Measurements from ENCODE around the gene YTHDF1.

Gene YTHDF1

GRCh38 chr20:63248835-63249591 lies 33.1 kb upstream of the YTHDF1 start:
- no peak for DNase-seq (ENCODE audit: low read depth in 2 of 2)

- DNase-seq (ENCODE audit: low read depth in 2 of 2) = no peak
Observed at GRCh38 chr20:63247671-63248228, 31.8 kb upstream of the YTHDF1 start.

GRCh38 chr20:63246490-63247288 lies 30.8 kb upstream of the YTHDF1 start:
- no peak for DNase-seq (ENCODE audit: low read depth in 2 of 2)

DNA sequence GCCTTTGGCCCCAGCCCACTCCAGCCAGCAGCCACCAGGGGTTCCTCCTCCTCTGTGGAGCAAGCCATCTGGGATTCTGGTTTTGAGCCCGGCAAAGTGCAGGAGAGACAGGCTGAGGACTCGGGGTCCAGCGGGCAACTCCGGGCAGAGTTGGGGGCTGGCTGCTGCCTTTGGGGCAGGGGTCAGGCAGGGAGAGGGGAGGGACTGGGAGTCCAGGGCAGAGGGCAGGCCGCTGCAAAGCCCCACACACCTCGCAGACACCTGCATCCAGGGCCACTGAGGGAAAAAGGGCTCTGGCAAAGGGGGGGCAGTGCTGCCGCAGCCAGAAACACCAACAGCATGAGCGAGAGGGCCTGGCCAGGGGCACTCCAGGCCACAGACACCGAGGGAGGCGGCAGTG lies 28.5 kb upstream of the YTHDF1 start:
- DNase-seq (ENCODE audit: low read depth in 2 of 2) = no peak

DNA sequence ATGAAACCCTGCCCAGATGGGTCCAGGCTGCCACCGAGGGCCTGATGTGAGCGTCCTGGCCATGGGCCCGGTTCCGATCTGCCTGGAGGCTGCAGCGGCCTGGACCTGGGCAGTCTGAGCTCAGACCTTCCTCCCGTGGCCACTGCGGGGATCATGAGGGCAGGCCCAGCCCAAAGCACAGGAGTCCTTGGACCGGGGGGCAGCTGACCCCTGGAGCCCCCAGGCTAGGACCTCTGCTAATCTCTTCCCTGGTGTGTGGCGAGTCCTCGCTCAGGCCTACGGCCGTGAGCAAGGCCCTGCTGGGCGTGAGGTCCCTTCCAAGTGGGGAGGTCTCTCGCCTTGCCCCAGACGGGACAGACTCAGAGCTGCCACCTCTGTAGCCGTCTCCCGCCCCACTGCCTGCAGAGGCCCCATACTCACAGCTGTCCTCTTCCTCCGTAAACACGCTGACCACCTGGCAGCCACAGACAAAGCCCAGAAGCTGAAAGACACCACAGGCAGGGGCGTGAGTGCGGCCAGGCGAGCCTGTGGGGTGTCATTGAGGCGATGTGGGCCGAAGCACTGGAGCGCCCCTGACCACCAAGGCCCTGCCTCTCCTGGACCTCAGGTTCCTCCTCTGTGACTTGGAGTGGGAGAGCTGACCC lies 27.8 kb upstream of the YTHDF1 start:
- no peak for DNase-seq (ENCODE audit: low read depth in 2 of 2)

DNA sequence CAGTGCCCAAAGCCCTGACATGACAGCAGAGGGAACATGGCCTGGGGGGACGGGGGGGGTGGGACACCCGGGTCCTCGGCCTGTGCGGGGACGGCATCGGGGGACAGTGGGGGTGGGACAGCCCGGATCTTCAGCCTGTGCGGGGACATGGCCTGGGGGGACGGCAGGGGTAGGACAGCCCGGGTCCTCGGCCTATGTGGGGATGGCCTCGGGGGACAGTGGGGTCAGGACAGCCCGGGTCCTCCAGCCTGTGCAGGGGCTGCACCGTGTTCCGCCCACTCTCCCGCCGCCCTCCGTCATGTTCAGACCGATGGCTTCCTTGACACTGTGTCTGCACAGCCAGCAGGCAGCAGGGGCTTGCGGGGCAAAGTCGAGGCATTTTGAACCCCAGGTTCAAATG lies 26.8 kb upstream of the YTHDF1 start:
- DNase-seq (ENCODE audit: low read depth in 2 of 2) = no peak

GRCh38 chr20:63241272-63241671 lies 25.3 kb upstream of the YTHDF1 start:
- DNase-seq (ENCODE audit: low read depth in 2 of 2) = no peak

GRCh38 chr20:63240004-63240403 lies 24.1 kb upstream of the YTHDF1 start:
- no peak for DNase-seq (ENCODE audit: low read depth in 2 of 2)

- DNase-seq (ENCODE audit: low read depth in 2 of 2) = no peak
Observed at GRCh38 chr20:63239431-63239830, 23.5 kb upstream of the YTHDF1 start.

GRCh38 chr20:63238514-63239125 lies 22.7 kb upstream of the YTHDF1 start:
- DNase-seq (ENCODE audit: low read depth in 2 of 2) = no peak

GRCh38 chr20:63238031-63238430 lies 22.1 kb upstream of the YTHDF1 start:
- no peak for DNase-seq (ENCODE audit: low read depth in 2 of 2)

DNA sequence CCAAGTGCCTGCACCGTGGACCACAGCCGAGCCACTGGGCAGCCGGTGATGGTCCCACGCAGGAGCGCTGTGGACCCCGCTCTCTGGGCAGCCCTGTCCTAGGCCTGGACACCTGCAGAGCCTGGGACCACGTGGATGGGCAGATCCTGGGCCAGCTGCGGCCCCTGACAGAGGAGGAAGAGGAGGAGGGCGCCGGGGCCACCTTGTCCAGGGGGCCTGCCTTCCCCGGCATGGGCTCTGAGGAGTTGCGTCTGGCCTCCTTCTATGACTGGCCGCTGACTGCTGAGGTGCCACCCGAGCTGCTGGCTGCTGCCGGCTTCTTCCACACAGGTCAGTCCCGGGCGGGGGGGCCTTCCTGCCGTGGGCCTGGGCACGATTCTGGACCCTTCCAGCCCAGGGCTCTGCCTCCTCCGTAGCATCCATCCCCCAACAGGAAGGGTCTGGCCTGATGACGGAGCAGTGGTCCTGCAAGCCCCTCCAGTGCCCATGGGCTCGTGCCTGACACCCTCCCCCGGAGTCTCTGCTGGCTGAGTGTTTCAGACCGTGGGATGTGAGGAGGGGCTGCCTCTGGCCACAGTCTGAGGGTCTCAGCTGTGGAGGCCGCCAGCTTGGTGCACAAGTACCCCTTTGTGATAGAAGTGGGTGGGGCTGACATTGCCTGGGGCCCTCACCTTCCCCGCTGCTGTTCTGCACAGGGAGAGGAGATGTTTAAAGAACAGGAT lies 20.3 kb upstream of the YTHDF1 start:
- no peak for DNase-seq (ENCODE audit: low read depth in 2 of 2)

DNA sequence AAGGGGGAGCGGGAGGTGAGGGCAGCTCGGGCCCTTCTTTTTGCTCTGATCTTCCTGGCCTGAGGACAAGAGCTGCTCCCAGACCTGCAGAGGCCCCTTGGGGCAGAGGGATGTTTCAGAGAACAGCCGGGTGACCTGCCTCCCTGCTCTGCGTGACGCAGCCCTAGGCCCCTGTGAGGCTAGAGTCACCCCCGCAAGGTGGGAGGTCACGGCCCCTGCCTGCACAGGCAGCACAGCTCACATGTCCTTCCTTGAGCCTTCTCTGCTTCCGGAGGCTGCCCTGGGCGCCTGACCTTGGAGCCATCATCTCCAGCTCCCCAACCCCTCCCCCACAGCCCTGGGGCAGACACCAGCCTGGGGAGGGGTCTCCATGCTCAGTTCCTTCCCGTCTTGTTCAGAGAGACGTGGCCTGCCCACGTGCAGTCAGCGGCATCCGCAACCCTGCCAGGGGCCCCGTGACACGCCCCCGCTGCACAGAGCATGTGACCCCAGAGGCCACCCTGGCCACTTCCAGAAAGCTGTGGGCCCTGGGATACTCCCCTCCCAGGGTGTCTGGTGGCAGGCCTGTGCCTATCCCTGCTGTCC lies 19.6 kb upstream of the YTHDF1 start, which contains the start of gene BIRC7:
BIRC7 (plus strand) TSS at position 507 of the 585 bp plus-strand sequence. CDS start 192 bp downstream, outside the sequence.
- no peak for DNase-seq (ENCODE audit: low read depth in 2 of 2)

- no peak for DNase-seq (ENCODE audit: low read depth in 2 of 2)
Observed at GRCh38 chr20:63234693-63235398, 18.9 kb upstream of the YTHDF1 start.

GRCh38 chr20:63233924-63234323 lies 18.0 kb upstream of the YTHDF1 start:
- DNase-seq (ENCODE audit: low read depth in 2 of 2) = no peak

GRCh38 chr20:63233061-63233344 lies 17.1 kb upstream of the YTHDF1 start:
- no peak for DNase-seq (ENCODE audit: low read depth in 2 of 2)

GRCh38 chr20:63232235-63233060 lies 16.5 kb upstream of the YTHDF1 start:
- no peak for DNase-seq (ENCODE audit: low read depth in 2 of 2)

- DNase-seq (ENCODE audit: low read depth in 2 of 2) = no peak
Observed at GRCh38 chr20:63230800-63231268, 14.9 kb upstream of the YTHDF1 start.

DNA sequence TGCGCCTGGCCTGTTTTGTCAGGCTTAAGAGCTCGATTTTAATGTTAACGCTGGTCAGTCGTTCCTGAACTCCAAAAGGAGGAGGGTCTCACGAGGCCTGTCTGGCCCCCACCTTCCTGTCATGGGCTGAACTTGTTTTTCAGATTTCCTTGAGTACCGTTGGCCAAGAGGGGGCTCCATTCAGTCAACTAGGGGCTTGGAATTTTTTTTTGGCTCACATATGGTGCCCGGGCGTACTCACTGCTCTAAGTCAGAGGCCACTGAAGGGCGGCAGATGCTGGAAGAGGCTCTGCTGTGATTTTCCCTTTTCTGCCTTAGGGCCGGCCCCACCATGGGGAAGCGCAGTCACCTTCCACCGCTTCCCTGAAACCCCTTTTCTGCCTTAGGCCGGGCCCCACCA lies 12.9 kb upstream of the YTHDF1 start:
- no peak for DNase-seq (ENCODE audit: low read depth in 2 of 2)
